Measurements from ENCODE around the gene ZCCHC3.
A peak's percentile ranks its signal among the peaks of the same experiment; 100 is the strongest.
"Not testable (repeated sequence)": the region's sequence is repeated elsewhere in the genome, so short reads cannot be mapped to it uniquely, and the experiment has no call there.

Gene ZCCHC3

GRCh38 chr20:297098-297924, at the start of gene ZCCHC3:
Gene ZCCHC3, plus strand, starts transcription at chr20:297570. Its CDS starts 17 bp downstream, at chr20:297587.
- peak; percentile 95 for DNase-seq

GRCh38 chr20:251354-251753, 46.0 kb upstream of the ZCCHC3 start:
- no peak for DNase-seq

- no peak for DNase-seq
These were observed 44.6 kb upstream of the ZCCHC3 start for GRCh38 chr20:252801-253200.

GRCh38 chr20:253447-253846, 43.9 kb upstream of the ZCCHC3 start:
- DNase-seq = not testable (repeated sequence)

- no peak for DNase-seq
These were observed 40.0 kb upstream of the ZCCHC3 start, which contains the start of gene DEFB132 for GRCh38 chr20:257419-257818. Gene DEFB132, plus strand, starts transcription at chr20:257724. Its CDS starts 55 bp downstream, at chr20:257779.

GRCh38 chr20:258269-258858, 39.0 kb upstream of the ZCCHC3 start:
- no peak for DNase-seq

GRCh38 chr20:258963-259362, 38.4 kb upstream of the ZCCHC3 start:
- DNase-seq = no peak

GRCh38 chr20:259981-260380, 37.4 kb upstream of the ZCCHC3 start:
- DNase-seq = no peak

- no peak for DNase-seq
These were observed 33.7 kb upstream of the ZCCHC3 start for GRCh38 chr20:263701-264100.

GRCh38 chr20:266596-267562, 30.5 kb upstream of the ZCCHC3 start:
- DNase-seq = peak; percentile 79

- no peak for DNase-seq
These were observed 26.9 kb upstream of the ZCCHC3 start for GRCh38 chr20:270517-270916.

GRCh38 chr20:271069-271468, 26.3 kb upstream of the ZCCHC3 start:
- DNase-seq = no peak

- no peak for DNase-seq
These were observed 25.8 kb upstream of the ZCCHC3 start for GRCh38 chr20:271528-271927.

GRCh38 chr20:272718-273117, 24.7 kb upstream of the ZCCHC3 start:
- DNase-seq = no peak

GRCh38 chr20:273884-274283, 23.5 kb upstream of the ZCCHC3 start:
- no peak for DNase-seq

GRCh38 chr20:275791-276190, 21.6 kb upstream of the ZCCHC3 start:
- no peak for DNase-seq

- DNase-seq = no peak
These were observed 20.5 kb upstream of the ZCCHC3 start for GRCh38 chr20:276620-277495.

GRCh38 chr20:277496-277781, 19.9 kb upstream of the ZCCHC3 start:
- DNase-seq = no peak

GRCh38 chr20:278181-278580, 19.2 kb upstream of the ZCCHC3 start:
- no peak for DNase-seq

GRCh38 chr20:278607-279571, 18.5 kb upstream of the ZCCHC3 start:
- no peak for DNase-seq

- no peak for DNase-seq
These were observed 13.2 kb upstream of the ZCCHC3 start for GRCh38 chr20:284172-284571.
